A549 (cell line): ENCODE results near the gene ARL2BP. TPM values are rescaled to one million over a fixed set of nuclear protein-coding genes. Genes with fewer than 3 reads are reported as not detected.
A peak's percentile ranks its signal among the peaks of the same experiment; 100 is the strongest.

ENCODE experiments used
- ATAC-seq, 2 experiments: fragments of 200-7000 bp in 1 of 2; fragments of >200 bp in 1 of 2; cut with Nextera tagmentation in 1 of 2; cut with Tn5 transposase in 1 of 2; 3 replicates each; pipeline versions ENCODE4 v1.8.0 to v1.9.1; 2018 to 2020; ENCODE audit warnings: mild to moderate bottlenecking in 1 of 2, moderate library complexity in 1 of 2
- CTCF ChIA-PET: fragments of 300-600 bp; sonication (Branson Sonifier 250); formaldehyde crosslinking; extraction: SDS; loops from one replicate; lab custom pipeline; 2021; ENCODE audit warnings: antibody characterized with exemption, inconsistent platforms; lab: Yijun Ruan, JAX
- POLR2A ChIA-PET: fragments of 350-600 bp; formaldehyde crosslinking; extraction: SDS; loops from one replicate; lab custom pipeline; 2021; ENCODE audit warnings: antibody characterized with exemption, inconsistent platforms; lab: Yijun Ruan, JAX
- DNase-seq, 2 experiments: peaks; one replicate each; pipeline versions ENCODE4 v3.0.0 to v3.0.0-alpha.2; 2011 to 2016; ENCODE audit warnings: low read depth in 1 of 2, low spot score in 1 of 2
- FAIRE-seq: peaks from 2 replicates; lab custom pipeline; 2011; peaks lifted over from hg19 to GRCh38; lab: Jason Lieb, UNC
- H3K27ac ChIP-seq, 2 experiments: fragments of >200 bp; sonication (Bioruptor Twin); formaldehyde crosslinking; 3 replicates each; pipeline ENCODE4 v1.5.1; 2016 to 2017
- H3K4me1 ChIP-seq: fragments of >200 bp; sonication (Bioruptor Twin); formaldehyde crosslinking; 3 replicates; pipeline ENCODE4 v1.6.1; 2016
- H3K4me2 ChIP-seq: fragments of >200 bp; sonication (Bioruptor Twin); formaldehyde crosslinking; 3 replicates; pipeline ENCODE4 v1.6.1; 2016
- H3K4me3 ChIP-seq: fragments of >200 bp; sonication (Bioruptor Twin); formaldehyde crosslinking; 3 replicates; pipeline ENCODE4 v1.5.1; 2016
- H3K9me3 ChIP-seq: fragments of >200 bp; sonication (Bioruptor Twin); formaldehyde crosslinking; 3 replicates; pipeline ENCODE4 v1.6.1; 2016
- CBX2 ChIP-seq: fragments of 200-600 bp; sonication (generic); IDR thresholded peaks from 2 replicates; pipeline ENCODE4 v1.6.1; 2016; ENCODE audit warnings: low read depth, mild to moderate bottlenecking, borderline replicate concordance
- CBX8 ChIP-seq: fragments of 200-600 bp; sonication (generic); IDR thresholded peaks from 2 replicates; pipeline ENCODE4 v1.6.1; 2016
- EHF ChIP-seq: fragments of 250-450 bp; sonication (Bioruptor Pico); IDR thresholded peaks from 2 replicates; pipeline ENCODE4 v1.5.0; 2020; ENCODE audit warnings: mild to moderate bottlenecking
- GATA3 ChIP-seq: IDR thresholded peaks from 2 replicates; pipeline ENCODE4 v1.6.1; 2012; ENCODE audit warnings: borderline replicate concordance
- HDAC2 ChIP-seq: fragments of 200-600 bp; sonication (generic); IDR thresholded peaks from 2 replicates; pipeline ENCODE4 v1.6.1; 2016
- HES2 ChIP-seq: fragments of >200 bp; sonication (Bioruptor Twin); formaldehyde crosslinking; IDR thresholded peaks from 2 replicates; pipeline ENCODE4 v1.6.1; 2016
- HMGXB4 ChIP-seq: fragments of 250-450 bp; sonication (Bioruptor Pico); IDR thresholded peaks from 2 replicates; pipeline ENCODE4 v1.5.0; 2021; ENCODE audit warnings: mild to moderate bottlenecking, moderate library complexity, borderline replicate concordance
- HOXA7 ChIP-seq: fragments of 250-450 bp; sonication (Bioruptor Pico); IDR thresholded peaks from 2 replicates; pipeline ENCODE4 v1.5.0; 2020; ENCODE audit warnings: mild to moderate bottlenecking, moderate library complexity
- HOXB5 ChIP-seq: fragments of 250-450 bp; sonication (Bioruptor Pico); IDR thresholded peaks from 2 replicates; pipeline ENCODE4 v1.5.0; 2020; ENCODE audit warnings: mild to moderate bottlenecking, moderate library complexity
- KDM1A ChIP-seq: fragments of 200-600 bp; sonication (generic); IDR thresholded peaks from 2 replicates; pipeline ENCODE4 v1.6.1; 2016; ENCODE audit warnings: low read depth, mild to moderate bottlenecking
- KDM5A ChIP-seq: fragments of 200-600 bp; sonication (generic); IDR thresholded peaks from 2 replicates; pipeline ENCODE4 v1.6.1; 2016; ENCODE audit warnings: antibody characterized with exemption, mild to moderate bottlenecking
- MAFK ChIP-seq: fragments of 450-650 bp; IDR thresholded peaks from 2 replicates; pipeline ENCODE4 v1.6.1; 2014; ENCODE audit not compliant: partially characterized antibody
- MAX ChIP-seq: IDR thresholded peaks from 2 replicates; pipeline ENCODE4 v1.6.1; 2012
- MYC ChIP-seq: IDR thresholded peaks from 2 replicates; pipeline ENCODE4 v1.6.1; 2012; ENCODE audit warnings: mild to moderate bottlenecking, inconsistent platforms, low read length, improper control_type of control experiment, borderline replicate concordance
- TFCP2L1 ChIP-seq: fragments of 250-450 bp; sonication (Bioruptor Pico); IDR thresholded peaks from 2 replicates; pipeline ENCODE4 v1.5.0; 2021; ENCODE audit warnings: mild to moderate bottlenecking
- TP53 ChIP-seq: fragments of 250-450 bp; sonication (Bioruptor Pico); IDR thresholded peaks from 2 replicates; pipeline ENCODE4 v1.5.0; 2021; ENCODE audit warnings: mild to moderate bottlenecking, moderate library complexity
- USF2 ChIP-seq: fragments of 450-650 bp; IDR thresholded peaks from 2 replicates; pipeline ENCODE4 v1.6.1; 2014; ENCODE audit warnings: antibody characterized with exemption
- ZSCAN20 ChIP-seq: fragments of 250-450 bp; sonication (Bioruptor Pico); IDR thresholded peaks from 2 replicates; pipeline ENCODE4 v1.8.0; 2022; ENCODE audit warnings: mild to moderate bottlenecking, moderate library complexity
- WGBS: methylation state at CpG from one replicate; pipeline ENCODE4 v1.1.6; 2017; ENCODE audit errors: missing lambda C conversion rate; 5-methylcytosine and 5-hydroxymethylcytosine counted together
- polyA plus RNA-seq, 4 experiments: library from polyadenylated mRNA; depleted of rRNA in 3 of 4; stranded (reverse); fragments of >200 nt; fragmentation: RNase III in 1 of 4; extraction: RNeasy Plus Mini Kit Qiagen cat#74134 plus additional on column Dnase treatment in 1 of 4; gene quantifications; 2 replicates in 3 of 4; 3 replicates in 1 of 4; pipeline ENCODE4 v1.2.3, GENCODE V29; 2011 to 2017

The ARL2BP gene
- polyA plus RNA-seq, 2 of the 4 experiments (the other 2 are of a cell fraction), result 67.0 to 126 TPM

GRCh38 chr16:57244463-57244766, 644 bp upstream of the ARL2BP start:
- Histone ChIP-seq H3K4me2 (peak overlapping the region; percentile 79), H3K9me3 (no peaks in the 10 kb centered on the region), H3K4me3 (peak overlapping the region; percentile 46), H3K27ac (peak overlapping the region; percentile 80 to 98), H3K4me1 (peaks cover 11% of the 10 kb centered on the region)
- ATAC-seq (peak; percentile 72 to 73), FAIRE-seq (no peak), DNase-seq (no peak)
- CTCF ChIA-PET, result interaction anchor here (1.6 to 1.9 kb wide), 2 partner anchors 56 to 173 kb away, joined by 8 to 9 read pairs; no protein-coding TSS in a partner anchor
- POLR2A ChIA-PET, result interaction anchor here (0.7 to 2.2 kb wide), 10 partner anchors 9 to 58 kb away, joined by 3 to 11 read pairs (median 5); partner anchors contain the start of genes PSME3IP1 and RSPRY1
- TF ChIP-seq USF2, result peak; percentile 55
- TF ChIP-seq HES2, result no peak
- 0 out of 2 replicates have a peak, but pooled peaks have one; percentile 12 for TF ChIP-seq MYC
- no peak for TF ChIP-seq CBX2
- TF ChIP-seq HOXA7 (CRISPR knock-in tag), result 0 out of 2 replicates have a peak, but pooled peaks have one; percentile 72
- WGBS, result 14% methylated on average over 9 of the region's 9 CpGs

- Histone ChIP-seq H3K4me1 (peaks cover 11% of the 10 kb centered on the region), H3K4me2 (peak overlapping the region; percentile 98), H3K27ac (peak overlapping the region; percentile 89 to 98), H3K9me3 (no peaks in the 10 kb centered on the region), H3K4me3 (peak overlapping the region; percentile 78)
- POLR2A ChIA-PET, result interaction anchor here (0.7 to 2.2 kb wide), 13 partner anchors 10 to 60 kb away, joined by 3 to 11 read pairs (median 5); partner anchors contain the start of genes PSME3IP1 and RSPRY1
- ATAC-seq, result peak in 1 of 2 experiments; percentile 49; a peak in 4 of 6 replicates
- TF ChIP-seq HDAC2, result no peak
- no peak for TF ChIP-seq HOXA7 (CRISPR knock-in tag)
- 0 out of 2 replicates have a peak, but pooled peaks have one; percentile 13 for TF ChIP-seq HMGXB4 (CRISPR knock-in tag)
- CTCF ChIA-PET, result interaction anchor here (0.5 to 1.9 kb wide), 8 partner anchors 9 to 197 kb away, joined by 3 to 9 read pairs (median 3); no protein-coding TSS in a partner anchor
- peak in 1 of 2 experiments; percentile 49 for DNase-seq
- WGBS, result 4% methylated on average over 18 of the region's 28 CpGs
- no peak for FAIRE-seq
Observed at GRCh38 chr16:57245472-57246113, 534 bp downstream of the ARL2BP start.

- no peak for ATAC-seq
- TF ChIP-seq KDM1A (no peak), HDAC2 (no peak), CBX8 (no peak), TFCP2L1 (CRISPR knock-in tag) (no peak), HMGXB4 (CRISPR knock-in tag) (no peak), MAX (no peak), KDM5A (no peak), HOXB5 (CRISPR knock-in tag) (no peak), ZSCAN20 (no peak), EHF (CRISPR knock-in tag) (no peak), GATA3 (no peak), TP53 (CRISPR knock-in tag) (no peak), MAFK (no peak)
- Histone ChIP-seq H3K4me1 (peaks cover 11% of the 10 kb centered on the region), H3K4me3 (no peak overlapping the region), H3K9me3 (no peaks in the 10 kb centered on the region), H3K27ac (no peak overlapping the region), H3K4me2 (no peak overlapping the region)
- WGBS, result 85% methylated on average over 2 of the region's 2 CpGs
- CTCF ChIA-PET, result interaction anchor here (1.1 to 1.6 kb wide), 3 partner anchors 49 to 166 kb away, joined by 3 to 7 read pairs (median 5); no protein-coding TSS in a partner anchor
- POLR2A ChIA-PET, result no interaction called here
- DNase-seq, result no peak
- FAIRE-seq, result no peak
Observed at GRCh38 chr16:57251352-57251751, 6.3 kb downstream of the ARL2BP start.
